ENCODE measurements around the gene PILRA. TPM values are rescaled to one million over a fixed set of nuclear protein-coding genes. Genes with fewer than 3 reads are reported as not detected.

The PILRA gene
- total RNA-seq, 1 experiment from 2014 or later, result 3.2 TPM

DNA sequence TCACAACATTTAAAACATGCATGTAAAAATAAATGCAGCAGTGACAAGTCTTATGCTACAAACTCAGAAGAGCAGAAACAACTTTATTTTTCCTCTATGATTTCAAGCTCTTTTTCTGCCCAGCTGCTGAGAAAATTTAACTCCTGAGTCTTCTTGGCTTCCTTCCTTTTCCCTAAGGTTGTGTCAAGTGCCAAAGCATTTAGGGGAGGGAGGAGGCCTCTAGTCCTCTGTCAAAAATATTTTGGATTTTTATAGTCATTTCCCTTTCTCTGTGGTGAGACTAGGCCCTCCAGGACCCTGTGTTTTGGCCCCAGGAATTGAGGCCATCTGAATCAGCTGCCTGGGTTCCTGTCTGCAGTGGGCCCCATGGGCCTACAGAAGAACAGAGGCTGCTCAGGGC is 26.4 kb upstream of the PILRA start:
- no peak overlapping the region for H2BK120ac ChIP-seq (ENCODE audit: low read depth, low read length, poor library complexity, severe bottlenecking)
- H4K20me1 ChIP-seq (ENCODE audit: control insufficient read depth, insufficient read depth, insufficient read length), result no peaks in the 10 kb centered on the region
- Mint-ChIP-seq H3K9me3 (no peaks in the 10 kb centered on the region), H3K4me1 (peaks cover 3 to 5% of the 10 kb centered on the region in 2 experiments; a peak in 2 of 4 replicates), H3K4me3 (no peak overlapping the region), H3K27ac (no peak overlapping the region), H3K27me3 (ENCODE audit: low read depth) (no peaks in the 10 kb centered on the region), H3K36me3 (ENCODE audit: insufficient read depth in 1 of 3, low read depth in 3 of 3) (peaks cover 51 to 80% (median 76%) of the 10 kb centered on the region in 3 experiments)
- H3K4ac ChIP-seq (ENCODE audit: low read depth, low read length), result no peak overlapping the region
- H2AK5ac ChIP-seq (ENCODE audit: insufficient read length, low read length), result no peak overlapping the region
- TF ChIP-seq, protein P1, sequence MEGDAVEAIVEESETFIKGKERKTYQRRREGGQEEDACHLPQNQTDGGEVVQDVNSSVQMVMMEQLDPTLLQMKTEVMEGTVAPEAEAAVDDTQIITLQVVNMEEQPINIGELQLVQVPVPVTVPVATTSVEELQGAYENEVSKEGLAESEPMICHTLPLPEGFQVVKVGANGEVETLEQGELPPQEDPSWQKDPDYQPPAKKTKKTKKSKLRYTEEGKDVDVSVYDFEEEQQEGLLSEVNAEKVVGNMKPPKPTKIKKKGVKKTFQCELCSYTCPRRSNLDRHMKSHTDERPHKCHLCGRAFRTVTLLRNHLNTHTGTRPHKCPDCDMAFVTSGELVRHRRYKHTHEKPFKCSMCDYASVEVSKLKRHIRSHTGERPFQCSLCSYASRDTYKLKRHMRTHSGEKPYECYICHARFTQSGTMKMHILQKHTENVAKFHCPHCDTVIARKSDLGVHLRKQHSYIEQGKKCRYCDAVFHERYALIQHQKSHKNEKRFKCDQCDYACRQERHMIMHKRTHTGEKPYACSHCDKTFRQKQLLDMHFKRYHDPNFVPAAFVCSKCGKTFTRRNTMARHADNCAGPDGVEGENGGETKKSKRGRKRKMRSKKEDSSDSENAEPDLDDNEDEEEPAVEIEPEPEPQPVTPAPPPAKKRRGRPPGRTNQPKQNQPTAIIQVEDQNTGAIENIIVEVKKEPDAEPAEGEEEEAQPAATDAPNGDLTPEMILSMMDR (conservative IDR thresholded peaks at IDR 0.05), result no peak
- no peak overlapping the region for H2BK5ac ChIP-seq (ENCODE audit: insufficient read length, low read length)
- no peaks in the 10 kb centered on the region for H3K4me1 ChIP-seq (ENCODE audit: insufficient read depth, low read length)
- no peaks in the 10 kb centered on the region for H3K9me3 ChIP-seq (ENCODE audit: control insufficient read depth, low read depth, low read length)
- no peak overlapping the region for H3T11ph ChIP-seq (ENCODE audit: low read length)
- H3K9ac ChIP-seq (ENCODE audit: extremely low read depth, insufficient read length, low read length), result no peak overlapping the region
- H4K8ac ChIP-seq (replicated peaks; ENCODE audit: insufficient read length, low read depth, low read length), result no peak overlapping the region
- H3K79me1 ChIP-seq (ENCODE audit: insufficient read depth, low read depth, low read length, poor library complexity, severe bottlenecking), result no peaks in the 10 kb centered on the region
- no peak overlapping the region for H2BK15ac ChIP-seq (ENCODE audit: low read depth, low read length)
- no peak overlapping the region for H3K56ac ChIP-seq (ENCODE audit: insufficient read length, low read depth, low read length)
- H2BK12ac ChIP-seq (ENCODE audit: insufficient read length, low read depth, low read length), result no peak overlapping the region
- H2AFZ ChIP-seq (ENCODE audit: low read length), result no peak overlapping the region
- H4K5ac ChIP-seq (ENCODE audit: insufficient read length, low read depth, low read length), result no peak overlapping the region
- no peak overlapping the region for H2BK20ac ChIP-seq (ENCODE audit: low read depth, low read length, poor library complexity, severe bottlenecking)
- no peak overlapping the region for H3K14ac ChIP-seq (ENCODE audit: insufficient read depth, low read length)
- H3K79me2 ChIP-seq (ENCODE audit: insufficient read depth, low read length), result no peaks in the 10 kb centered on the region
- H3K27me3 ChIP-seq (ENCODE audit: insufficient read depth, low read length), result no peaks in the 10 kb centered on the region
- DNase-seq, result no peak
- H3K23me2 ChIP-seq (ENCODE audit: insufficient read length, low read depth, low read length, poor library complexity, severe bottlenecking), result no peaks in the 10 kb centered on the region
- no peak overlapping the region for H4K91ac ChIP-seq (ENCODE audit: insufficient read length, low read depth, low read length)
- no peak overlapping the region for H3K27ac ChIP-seq (ENCODE audit: insufficient read length, low read depth, low read length)
- no peak overlapping the region for H3K18ac ChIP-seq (ENCODE audit: insufficient read length, low read depth, low read length)
- no peak overlapping the region for H3K23ac ChIP-seq (ENCODE audit: insufficient read length, low read depth, low read length)
- H3K4me2 ChIP-seq (ENCODE audit: insufficient read depth, insufficient read length, low read length), result no peak overlapping the region

Measured in H9 (cell line).